Measurements from ENCODE around the gene ARHGDIA.

Gene ARHGDIA

DNA sequence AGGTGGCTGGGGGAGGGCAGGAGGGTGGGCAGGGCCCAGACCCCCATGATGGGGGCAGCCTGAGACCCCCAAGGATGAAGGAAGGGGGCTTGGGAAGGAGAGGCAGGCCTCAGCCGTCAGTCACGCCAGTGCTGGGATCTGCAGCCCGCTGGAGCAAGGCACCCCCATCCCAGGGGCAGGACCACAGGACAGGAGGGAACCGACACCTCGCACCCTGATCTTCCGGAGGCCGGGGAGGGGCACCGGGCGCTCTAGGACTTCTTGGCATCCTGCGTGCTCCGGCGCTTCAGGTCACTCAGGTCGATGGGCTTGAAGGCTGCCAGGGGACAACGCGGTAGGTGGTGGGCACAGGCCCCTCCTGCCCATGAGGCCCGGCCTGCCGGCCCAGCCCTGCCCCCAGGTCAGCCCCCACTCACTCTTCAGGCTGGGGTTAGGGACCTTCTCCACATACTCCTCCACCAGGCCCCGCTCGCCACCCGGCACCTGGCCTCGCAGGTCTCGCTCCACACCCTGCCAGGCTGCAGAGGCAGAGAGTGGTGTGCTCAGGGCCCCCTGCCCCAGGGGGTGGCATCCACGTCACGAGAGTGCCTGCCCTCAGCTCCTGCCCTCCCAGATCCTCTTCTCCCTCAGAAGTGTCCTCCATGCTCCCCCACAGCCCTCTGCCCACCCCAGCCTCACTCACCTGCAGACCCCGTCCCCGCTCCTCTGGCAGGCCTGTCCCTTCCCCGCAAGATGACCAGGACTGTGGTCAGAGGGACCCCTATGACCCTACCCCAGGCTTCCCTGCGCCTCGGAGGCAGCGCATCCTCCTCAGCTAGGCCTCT, 47.9 kb downstream of the ARHGDIA start:
- DNase-seq (ENCODE audit: low read depth), result no peak

DNA sequence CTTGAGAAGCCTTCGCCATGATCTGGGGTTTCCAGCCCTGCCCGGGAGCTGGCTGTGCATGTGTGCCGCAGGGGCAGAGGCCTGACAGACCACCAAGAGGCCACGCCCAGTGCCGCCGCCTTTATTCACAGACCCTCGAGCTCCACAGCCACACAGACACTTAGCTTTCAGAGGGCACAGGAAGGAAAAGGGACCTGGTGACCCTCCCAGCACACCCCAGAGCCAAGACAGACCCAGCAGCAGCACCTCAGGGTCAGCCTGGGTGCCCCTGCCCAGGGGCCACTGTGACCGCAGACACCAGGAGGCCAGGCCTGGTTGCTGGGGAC, 48.9 kb downstream of the ARHGDIA start:
- DNase-seq (ENCODE audit: low read depth), result no peak

GRCh38 chr17:81821603-81822311, 49.4 kb downstream of the ARHGDIA start:
- no peak for DNase-seq (ENCODE audit: low read depth)

GRCh38 chr17:81821147-81821546, 50.0 kb downstream of the ARHGDIA start:
- no peak for DNase-seq (ENCODE audit: low read depth)

DNA sequence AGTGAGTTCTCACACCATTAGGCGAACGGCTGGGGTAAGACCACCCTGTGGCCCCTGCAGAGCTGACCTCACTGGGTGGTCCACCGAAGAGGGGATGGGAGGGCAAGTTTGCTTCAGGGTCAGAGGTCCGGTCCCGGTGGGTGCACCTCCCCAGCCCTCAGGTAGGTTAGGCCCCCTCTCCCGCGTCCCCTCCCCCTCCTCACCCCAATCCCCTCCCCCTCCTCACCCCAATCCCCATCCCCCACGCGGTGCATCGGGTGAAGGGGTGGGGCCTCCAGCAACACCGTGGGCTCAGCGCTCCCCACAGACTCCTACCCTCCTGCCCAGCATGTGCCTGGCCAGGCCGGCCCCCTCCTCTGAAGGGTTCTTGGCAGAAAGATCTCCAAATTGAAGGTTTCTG, 51.4 kb downstream of the ARHGDIA start:
- DNase-seq (ENCODE audit: low read depth), result no peak

DNA sequence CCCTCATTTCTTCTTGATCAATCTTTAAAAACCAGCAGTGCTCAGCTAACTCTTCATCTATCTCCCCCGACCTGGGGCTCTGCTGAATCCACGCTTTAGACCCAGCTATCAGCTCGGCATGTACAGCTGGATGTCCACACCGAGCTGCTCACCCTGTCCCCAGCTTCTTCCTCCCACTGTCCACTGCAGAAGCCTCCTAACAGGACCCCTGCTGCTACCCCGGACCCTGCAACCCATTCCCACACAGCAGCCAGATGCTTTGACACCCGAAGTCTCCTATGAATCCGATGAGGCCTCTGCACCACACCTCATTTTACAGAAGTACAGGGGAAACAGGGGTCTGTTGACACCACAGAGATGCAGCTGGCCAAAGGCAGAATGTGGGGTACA, 53.4 kb downstream of the ARHGDIA start:
- DNase-seq (ENCODE audit: low read depth), result no peak

Measured in stromal cell of bone marrow (primary cell).